T-cell (primary cell): Measurements from ENCODE around the gene RABGAP1L. TPM values are rescaled to one million over a fixed set of nuclear protein-coding genes. Genes with fewer than 3 reads are reported as not detected.

Source experiments
- ATAC-seq, 4 experiments: fragments of 200-7000 bp in 3 of 4; fragments of 150-1000 bp in 1 of 4; cut with Tn5 transposase; replicated peaks in 1 of 4; 1 replicate in 3 of 4; 2 replicates in 1 of 4; pipeline ENCODE4 v1.10.0; 2021; ENCODE audit warnings: moderate library complexity in 3 of 4, mild to moderate bottlenecking in 2 of 4, moderate number of reproducible peaks in 1 of 4
- CTCF ChIA-PET, 2 donors: fragments of 300-600 bp; sonication (Branson Sonifier 250); formaldehyde crosslinking; loops; one replicate each; lab custom pipeline; 2022; ENCODE audit warnings: antibody characterized with exemption in 2 of 2; lab: Charles Lee
- POLR2A ChIA-PET, 2 donors: fragments of 300-600 bp; sonication (Branson Sonifier 250); formaldehyde crosslinking; loops; one replicate each; lab custom pipeline; 2022; ENCODE audit warnings: antibody characterized with exemption in 2 of 2; lab: Charles Lee
- DNase-seq, 35 experiments: peaks; one replicate each; pipeline versions ENCODE4 v3.0.0 to v3.0.0-alpha.2; 2013 to 2023
- H3K27ac ChIP-seq: one replicate; pipeline ENCODE4 v1.5.1; 2013; ENCODE audit warnings: low read length
- H3K27me3 ChIP-seq, 2 experiments: replicated peaks in 1 of 2; 1 replicate in 1 of 2; 2 replicates in 1 of 2; pipeline versions ENCODE4 v1.6.1 to v1.7.0; 2013; ENCODE audit warnings: low read length in 1 of 2, mixed read lengths in 1 of 2; ENCODE audit not compliant: control insufficient read depth in 2 of 2, insufficient read depth in 2 of 2; ENCODE audit errors: extremely low read depth in 1 of 2
- H3K36me3 ChIP-seq, 2 donors: 1 replicate in 1 of 2; 2 replicates in 1 of 2; pipeline versions ENCODE4 v1.6.1 to v1.7.0; 2013; ENCODE audit warnings: low read length in 1 of 2; ENCODE audit not compliant: control insufficient read depth in 2 of 2, insufficient read depth in 1 of 2; ENCODE audit errors: extremely low read depth in 1 of 2
- H3K4me1 ChIP-seq, 2 experiments: 1 replicate in 1 of 2; 2 replicates in 1 of 2; pipeline versions ENCODE4 v1.6.1 to v1.7.0; 2013; ENCODE audit warnings: low read length in 2 of 2, mixed read lengths in 1 of 2; ENCODE audit not compliant: insufficient read depth in 2 of 2, control insufficient read depth in 1 of 2; ENCODE audit errors: extremely low read depth in 1 of 2
- H3K4me3 ChIP-seq, 2 donors: 1 replicate in 1 of 2; 2 replicates in 1 of 2; pipeline versions ENCODE4 v1.5.1 to v1.7.0; 2013; ENCODE audit warnings: mild to moderate bottlenecking in 2 of 2, low read length in 1 of 2, moderate library complexity in 1 of 2; ENCODE audit not compliant: control insufficient read depth in 1 of 2; ENCODE audit errors: extremely low read depth in 1 of 2
- H3K9me3 ChIP-seq: 2 replicates; pipeline ENCODE4 v1.7.0; 2013
- H3K27ac Mint-ChIP-seq, 2 donors: one replicate each; pipeline ENCODE4 v1.8.0; 2020 to 2021; ENCODE audit warnings: mild to moderate bottlenecking in 2 of 2, mixed read lengths in 2 of 2
- H3K27me3 Mint-ChIP-seq, 2 donors: one replicate each; pipeline ENCODE4 v1.8.0; 2021 to 2022; ENCODE audit warnings: mixed read lengths in 2 of 2
- H3K36me3 Mint-ChIP-seq: one replicate; pipeline ENCODE4 v1.8.0; 2021; ENCODE audit warnings: mixed read lengths
- H3K4me1 Mint-ChIP-seq, 3 donors: one replicate each; pipeline ENCODE4 v1.8.0; 2020 to 2022; ENCODE audit warnings: mixed read lengths in 3 of 3, mild to moderate bottlenecking in 1 of 3
- H3K4me3 Mint-ChIP-seq, 3 donors: one replicate each; pipeline ENCODE4 v1.8.0; 2020 to 2022; ENCODE audit warnings: mild to moderate bottlenecking in 3 of 3, mixed read lengths in 3 of 3, moderate library complexity in 3 of 3
- H3K9me3 Mint-ChIP-seq, 3 donors: one replicate each; pipeline ENCODE4 v1.8.0; 2020 to 2022; ENCODE audit warnings: mixed read lengths in 3 of 3
- WGBS: methylation state at CpG from one replicate; pipeline ENCODE4 v1.1.5; 2013; ENCODE audit warnings: missing lambda C conversion rate; ENCODE audit not compliant: insufficient coverage; 5-methylcytosine and 5-hydroxymethylcytosine counted together
- total RNA-seq, 35 experiments: library from RNA in 6 of 35; stranded (reverse) in 6 of 35; fragments of 120-200 nt in 1 of 35; gene quantifications; one replicate each; pipeline versions ENCODE4 v1.2.1 to v1.2.4 and lab custom pipeline; 2013 to 2026

Gene RABGAP1L
- total RNA-seq, 5 donors from 2014 or later (not counting 1 experiment from before 2014, with no cell fraction given), result 75.0 to 108 (median 82.3) TPM

GRCh38 chr1:174768516-174768915, 609.2 kb downstream of the RABGAP1L start:
- H3K27ac Mint-ChIP-seq, result peak overlapping the region in 1 of 2 donors; percentile 44
- Histone ChIP-seq H3K27me3 (no peaks in the 10 kb centered on the region), H3K36me3 (no peaks in the 10 kb centered on the region), H3K27ac (no peak overlapping the region), H3K9me3 (no peaks in the 10 kb centered on the region), H3K4me3 (no peak overlapping the region), H3K4me1 (no peaks in the 10 kb centered on the region)
- H3K4me3 Mint-ChIP-seq, result no peak overlapping the region
- H3K36me3 Mint-ChIP-seq, result peaks cover 3% of the 10 kb centered on the region
- ATAC-seq, result no peak
- H3K4me1 Mint-ChIP-seq, result peaks cover 0 to 4% (median 3%) of the 10 kb centered on the region in 3 donors
- H3K9me3 Mint-ChIP-seq, result no peaks in the 10 kb centered on the region
- no peak for DNase-seq
- WGBS, result 100% methylated on average over 1 of the region's 2 CpGs
- no peaks in the 10 kb centered on the region for H3K27me3 Mint-ChIP-seq
- POLR2A ChIA-PET, result no interaction called here
- CTCF ChIA-PET, result no interaction called here

GRCh38 chr1:174768949-174769348, 609.6 kb downstream of the RABGAP1L start:
- Mint-ChIP-seq H3K27ac (no peak overlapping the region), H3K4me3 (no peak overlapping the region), H3K27me3 (no peaks in the 10 kb centered on the region), H3K4me1 (peaks cover 0 to 4% (median 3%) of the 10 kb centered on the region in 3 donors), H3K9me3 (no peaks in the 10 kb centered on the region), H3K36me3 (peaks cover under 1% of the 10 kb centered on the region)
- Histone ChIP-seq H3K36me3 (no peaks in the 10 kb centered on the region), H3K4me1 (no peaks in the 10 kb centered on the region), H3K27ac (no peak overlapping the region), H3K9me3 (no peaks in the 10 kb centered on the region), H3K4me3 (no peak overlapping the region), H3K27me3 (no peaks in the 10 kb centered on the region)
- WGBS, result 63% methylated on average over 2 of the region's 2 CpGs
- no peak for DNase-seq
- no peak for ATAC-seq
- ChIA-PET CTCF (interaction anchor here in 1 of 2 donors (0.6 to 1.9 kb wide), 2 partner anchors 214 to 356 kb away, joined by 4 to 8 read pairs; no protein-coding TSS in a partner anchor), POLR2A (no interaction called here)

GRCh38 chr1:174769961-174770549, 610.7 kb downstream of the RABGAP1L start:
- no peaks in the 10 kb centered on the region for H3K36me3 Mint-ChIP-seq
- no peak overlapping the region for H3K4me3 Mint-ChIP-seq
- no peaks in the 10 kb centered on the region for H3K9me3 Mint-ChIP-seq
- CTCF ChIA-PET, result interaction anchor here (0.6 to 2.2 kb wide), 7 partner anchors 30 to 355 kb away, joined by 3 to 12 read pairs (median 4); no protein-coding TSS in a partner anchor
- ATAC-seq, result peak in 2 of 4 experiments; percentile 32 to 57
- H3K36me3 ChIP-seq, result no peaks in the 10 kb centered on the region
- no peak overlapping the region for H3K27ac ChIP-seq
- DNase-seq, result peak in 9 of 35 experiments; percentile 5 to 76 (median 19)
- no peaks in the 10 kb centered on the region for H3K27me3 ChIP-seq
- H3K27ac Mint-ChIP-seq, result no peak overlapping the region
- no peaks in the 10 kb centered on the region for H3K4me1 ChIP-seq
- no peak overlapping the region for H3K4me3 ChIP-seq
- H3K4me1 Mint-ChIP-seq, result peaks cover 0 to 4% (median 3%) of the 10 kb centered on the region in 3 donors
- no peaks in the 10 kb centered on the region for H3K27me3 Mint-ChIP-seq
- POLR2A ChIA-PET, result interaction anchor here in 1 of 2 donors (0.7 kb wide), 1 partner anchor 247 kb away, joined by 4 read pairs; no protein-coding TSS in a partner anchor
- no peaks in the 10 kb centered on the region for H3K9me3 ChIP-seq

- peaks cover 9% of the 10 kb centered on the region for H3K36me3 Mint-ChIP-seq
- no peak for ATAC-seq
Observed at GRCh38 chr1:174775621-174776020, 616.3 kb downstream of the RABGAP1L start.

GRCh38 chr1:174777262-174777661, 617.9 kb downstream of the RABGAP1L start:
- H3K9me3 ChIP-seq, result peaks cover 2% of the 10 kb centered on the region
- H3K27ac ChIP-seq, result no peak overlapping the region
- POLR2A ChIA-PET, result interaction anchor here in 1 of 2 donors (0.6 kb wide), 1 partner anchor 212 kb away, joined by 3 read pairs; no protein-coding TSS in a partner anchor
- H3K4me1 ChIP-seq, result peaks cover 0 to 3% of the 10 kb centered on the region in 2 experiments
- H3K4me3 ChIP-seq, result no peak overlapping the region
- H3K36me3 ChIP-seq, result no peaks in the 10 kb centered on the region
- Mint-ChIP-seq H3K9me3 (no peaks in the 10 kb centered on the region), H3K4me1 (peaks cover 3 to 13% (median 6%) of the 10 kb centered on the region in 3 donors), H3K36me3 (peaks cover 9% of the 10 kb centered on the region), H3K4me3 (no peak overlapping the region), H3K27ac (no peak overlapping the region), H3K27me3 (no peaks in the 10 kb centered on the region)
- DNase-seq (no peak), ATAC-seq (no peak)
- CTCF ChIA-PET, result no interaction called here
- WGBS, result no CpG with 5 or more reads among the region's 2 CpGs
- no peaks in the 10 kb centered on the region for H3K27me3 ChIP-seq

More at GRCh38 chr1:174775621-174776020, 616.3 kb downstream of the RABGAP1L start:
- Mint-ChIP-seq H3K27me3 (no peaks in the 10 kb centered on the region), H3K27ac (no peak overlapping the region), H3K4me3 (no peak overlapping the region), H3K4me1 (peaks cover 3 to 13% (median 6%) of the 10 kb centered on the region in 3 donors), H3K9me3 (no peaks in the 10 kb centered on the region)
- Histone ChIP-seq H3K4me3 (no peak overlapping the region), H3K9me3 (peaks cover 2% of the 10 kb centered on the region), H3K36me3 (no peaks in the 10 kb centered on the region), H3K27me3 (no peaks in the 10 kb centered on the region), H3K27ac (no peak overlapping the region), H3K4me1 (peaks cover 0 to 3% of the 10 kb centered on the region in 2 experiments)
- DNase-seq, result no peak
- ChIA-PET CTCF (no interaction called here), POLR2A (interaction anchor here in 1 of 2 donors (0.7 kb wide), 1 partner anchor 350 kb away, joined by 3 read pairs; no protein-coding TSS in a partner anchor)
- WGBS, result no CpG with 5 or more reads among the region's 2 CpGs

GRCh38 chr1:174785510-174785909, 626.2 kb downstream of the RABGAP1L start:
- 100% methylated on average over 1 of the region's 6 CpGs for WGBS
- Mint-ChIP-seq H3K27me3 (no peaks in the 10 kb centered on the region), H3K9me3 (no peaks in the 10 kb centered on the region), H3K27ac (no peak overlapping the region), H3K4me1 (peaks cover 0 to 19% (median 8%) of the 10 kb centered on the region in 3 donors), H3K36me3 (peaks cover 4% of the 10 kb centered on the region), H3K4me3 (no peak overlapping the region)
- no peaks in the 10 kb centered on the region for H3K27me3 ChIP-seq
- POLR2A ChIA-PET, result no interaction called here
- H3K36me3 ChIP-seq, result no peaks in the 10 kb centered on the region
- no peaks in the 10 kb centered on the region for H3K9me3 ChIP-seq
- no peak for DNase-seq
- H3K4me1 ChIP-seq, result no peaks in the 10 kb centered on the region
- H3K4me3 ChIP-seq, result no peak overlapping the region
- no peak for ATAC-seq
- CTCF ChIA-PET, result interaction anchor here in 1 of 2 donors (0.5 kb wide), 1 partner anchor 12 kb away, joined by 4 read pairs; no protein-coding TSS in a partner anchor
- H3K27ac ChIP-seq, result no peak overlapping the region
